Esophagus muscularis mucosa (tissue), 4 donors: ENCODE measurements around the gene GHR. TPM values are rescaled to one million over a fixed set of nuclear protein-coding genes. Genes with fewer than 3 reads are reported as not detected.

Source experiments
- DNase-seq: peaks from one replicate; pipeline ENCODE4 v3.0.0-alpha.2; 2017; ENCODE audit errors: extremely low spot score
- H3K27ac ChIP-seq, 4 donors: fragments of 200-600 bp; sonication (generic); replicated peaks in 1 of 4; 1 replicate in 3 of 4; 2 replicates in 1 of 4; pipeline ENCODE4 v1.5.1; 2016 to 2019; ENCODE audit warnings: mild to moderate bottlenecking in 1 of 4
- H3K27me3 ChIP-seq, 4 donors: fragments of 200-600 bp; sonication (generic); one replicate each; pipeline versions ENCODE4 v1.5.1 to v1.6.0; 2016 to 2019
- H3K36me3 ChIP-seq, 4 donors: fragments of 200-600 bp; sonication (generic); one replicate each; pipeline ENCODE4 v1.5.1; 2016 to 2019
- H3K4me1 ChIP-seq, 4 donors: fragments of 200-600 bp; sonication (generic); one replicate each; pipeline ENCODE4 v1.5.1; 2016 to 2019
- H3K4me3 ChIP-seq, 4 donors: fragments of 200-600 bp; sonication (generic); 1 replicate in 2 of 4; 2 replicates in 2 of 4; pipeline ENCODE4 v1.5.1; 2016 to 2019; ENCODE audit warnings: mild to moderate bottlenecking in 4 of 4, moderate library complexity in 1 of 4
- H3K9me3 ChIP-seq, 4 donors: fragments of 200-600 bp; sonication (generic); 1 replicate in 3 of 4; 2 replicates in 1 of 4; pipeline ENCODE4 v1.5.1; 2016 to 2019
- CTCF ChIP-seq, 3 experiments: fragments of 200-600 bp in 2 of 3; fragments of 450-650 bp in 1 of 3; sonication (generic) in 2 of 3; IDR thresholded peaks; one replicate each; pipeline ENCODE4 v1.5.1; 2017 to 2019; ENCODE audit warnings: antibody characterized with exemption in 3 of 3, mild to moderate bottlenecking in 2 of 3, moderate library complexity in 1 of 3
- EP300 ChIP-seq: sonication (generic); formaldehyde crosslinking; IDR thresholded peaks from one replicate; pipeline ENCODE4 v1.6.1; 2017; ENCODE audit warnings: antibody characterized with exemption
- POLR2A ChIP-seq: fragments of 450-650 bp; IDR thresholded peaks from one replicate; pipeline ENCODE4 v1.6.1; 2017; ENCODE audit warnings: antibody characterized with exemption, moderate library complexity, mild to moderate bottlenecking, low read depth
- POLR2AphosphoS5 ChIP-seq, 2 donors: sonication (generic); formaldehyde crosslinking; IDR thresholded peaks; one replicate each; pipeline ENCODE4 v1.6.1; 2017; ENCODE audit warnings: antibody characterized with exemption in 2 of 2
- WGBS: methylation state at CpG from one replicate; pipeline ENCODE4 v1.1.5; 2018; 5-methylcytosine and 5-hydroxymethylcytosine counted together
- intact Hi-C: fragments of 100-400 bp; cut with DNase I; formaldehyde crosslinking; loops from one replicate; pipeline ENCODE4 v1.15.1; 2023
- total RNA-seq, 4 donors: library from RNA; depleted of rRNA; stranded (reverse); fragments of >200 nt; gene quantifications; one replicate each; pipeline versions ENCODE4 v1.1.0 to v1.2.1, GENCODE V29; 2016

Gene GHR
- total RNA-seq, 4 donors from 2014 or later = 5.3 to 9.1 (median 6.5) TPM

DNA sequence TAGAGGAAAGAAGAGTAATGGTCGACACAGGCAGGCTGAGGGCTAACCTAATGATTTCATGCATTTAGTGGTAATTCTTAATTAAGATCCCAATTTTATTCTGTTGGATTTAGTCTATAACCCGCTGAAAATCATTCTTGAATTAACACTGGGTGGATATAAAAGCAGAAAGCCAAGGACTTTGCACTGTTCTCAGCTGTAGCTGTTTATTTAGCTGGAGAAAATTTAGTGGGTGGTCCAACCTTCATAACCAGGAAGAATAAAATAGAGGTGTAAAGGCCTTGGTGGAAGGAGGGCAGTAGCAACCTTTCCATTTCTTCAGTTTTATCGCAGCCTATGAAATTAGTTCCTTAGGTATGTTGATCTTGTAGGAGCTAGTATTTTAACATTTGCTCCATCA, 92.3 kb downstream of the GHR start:
- Histone ChIP-seq H3K27ac (no peak overlapping the region), H3K4me1 (peaks cover 11 to 36% (median 29%) of the 10 kb centered on the region in 4 donors), H3K4me3 (no peak overlapping the region), H3K36me3 (no peaks in the 10 kb centered on the region), H3K27me3 (no peaks in the 10 kb centered on the region), H3K9me3 (no peaks in the 10 kb centered on the region)
- no peak for DNase-seq
- intact Hi-C loops = no loop called here
- 88% methylated on average over 3 of the region's 3 CpGs for WGBS
- TF ChIP-seq POLR2AphosphoS5 (IDR thresholded peaks at IDR 0.05) (no peak), POLR2A (no peak), EP300 (no peak), CTCF (IDR thresholded peaks at IDR 0.05) (no peak)

- DNase-seq = no peak
- no peaks in the 10 kb centered on the region for H3K27me3 ChIP-seq
- no peaks in the 10 kb centered on the region for H3K36me3 ChIP-seq
- 62% methylated on average over 4 of the region's 4 CpGs for WGBS
- no peaks in the 10 kb centered on the region for H3K9me3 ChIP-seq
- no peak overlapping the region for H3K4me3 ChIP-seq
- no peak overlapping the region for H3K27ac ChIP-seq
- peaks cover 11 to 44% (median 34%) of the 10 kb centered on the region in 4 donors for H3K4me1 ChIP-seq
- intact Hi-C loops = no loop called here
- TF ChIP-seq CTCF (IDR thresholded peaks at IDR 0.05) (no peak), EP300 (no peak), POLR2AphosphoS5 (IDR thresholded peaks at IDR 0.05) (no peak), POLR2A (no peak)
These were observed 93.2 kb downstream of the GHR start for GRCh38 chr5:42516282-42517042.

DNA sequence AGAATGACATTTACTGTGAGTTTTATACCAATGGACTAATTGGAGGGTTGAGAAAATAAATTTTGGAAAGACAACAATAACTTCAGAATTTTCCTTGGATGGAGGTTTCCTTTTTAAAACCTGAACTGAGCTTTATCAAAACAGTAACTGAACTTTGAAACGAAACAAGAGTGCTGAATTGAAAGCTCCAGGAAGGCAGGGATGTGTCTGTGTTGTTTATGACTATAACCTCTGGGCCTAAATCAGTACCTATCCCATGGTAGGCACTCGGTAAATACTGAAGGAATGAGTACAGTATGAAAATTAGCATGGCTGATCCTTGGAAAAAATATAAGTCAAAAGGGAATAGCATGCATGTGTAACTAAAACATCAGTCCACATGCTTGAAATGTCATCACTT, 93.9 kb downstream of the GHR start:
- Histone ChIP-seq H3K4me3 (no peak overlapping the region), H3K36me3 (no peaks in the 10 kb centered on the region), H3K9me3 (no peaks in the 10 kb centered on the region), H3K4me1 (peaks cover 16 to 48% (median 37%) of the 10 kb centered on the region in 4 donors), H3K27ac (no peak overlapping the region), H3K27me3 (no peaks in the 10 kb centered on the region)
- no peak for TF ChIP-seq CTCF (IDR thresholded peaks at IDR 0.05)
- TF ChIP-seq EP300 = no peak
- TF ChIP-seq POLR2A = no peak
- TF ChIP-seq POLR2AphosphoS5 (IDR thresholded peaks at IDR 0.05) = no peak
- WGBS = 60% methylated on average over 2 of the region's 2 CpGs
- intact Hi-C loops = no loop called here
- no peak for DNase-seq

DNA sequence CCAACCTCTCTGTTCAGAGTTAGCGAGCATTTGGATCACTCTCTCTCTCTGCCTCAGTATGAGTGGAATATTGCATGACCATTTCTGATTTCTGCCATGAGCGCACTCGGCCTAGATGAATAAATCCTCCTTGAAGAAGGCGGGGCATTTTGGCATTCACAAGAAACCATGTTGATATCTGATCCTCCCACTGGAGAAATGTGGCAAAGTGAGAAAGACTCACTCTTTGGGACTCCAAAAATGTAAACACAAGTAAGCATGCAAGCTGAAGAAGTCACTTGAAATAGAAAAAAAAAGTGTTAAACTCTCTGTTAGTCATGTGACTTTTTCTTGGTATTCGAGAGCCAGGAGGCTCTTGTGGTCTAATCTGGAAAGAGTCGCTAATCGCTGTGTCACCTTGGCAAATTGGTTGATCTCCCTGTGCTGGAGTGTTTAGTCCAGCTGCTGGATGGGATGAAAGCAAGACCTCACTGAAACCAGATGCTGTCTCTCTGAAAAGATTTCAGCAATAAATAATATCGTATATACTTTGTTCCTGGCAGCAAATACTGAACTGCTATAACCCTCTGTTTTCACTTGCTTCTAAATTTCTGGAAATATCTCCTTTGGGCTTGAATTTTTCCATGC, 95.5 kb downstream of the GHR start:
- intact Hi-C loops = no loop called here
- 64% methylated on average over 8 of the region's 8 CpGs for WGBS

DNA sequence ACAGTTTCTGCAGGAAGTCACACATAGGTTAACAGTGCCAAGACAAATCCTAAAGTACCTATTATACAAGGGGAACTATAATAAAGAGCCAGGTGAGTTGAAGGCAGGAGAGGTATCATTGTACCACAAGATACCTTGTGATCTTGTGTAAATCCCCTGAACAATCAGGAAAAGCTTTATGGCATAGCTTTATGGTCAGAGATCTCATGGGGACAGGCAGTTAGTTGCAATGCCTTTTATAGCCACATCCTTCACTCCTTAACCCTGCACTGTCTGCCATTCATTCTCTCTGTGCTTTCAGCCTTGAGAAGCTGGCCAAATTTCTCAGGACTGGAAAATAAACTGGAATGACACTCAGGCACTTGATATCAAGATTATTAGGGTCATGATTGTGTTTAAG, 97.0 kb downstream of the GHR start:
- Histone ChIP-seq H3K27ac (no peak overlapping the region), H3K9me3 (no peaks in the 10 kb centered on the region), H3K36me3 (no peaks in the 10 kb centered on the region), H3K27me3 (no peaks in the 10 kb centered on the region), H3K4me1 (peaks cover 22 to 48% (median 37%) of the 10 kb centered on the region in 4 donors), H3K4me3 (no peak overlapping the region)
- TF ChIP-seq POLR2A (no peak), EP300 (no peak), POLR2AphosphoS5 (IDR thresholded peaks at IDR 0.05) (no peak), CTCF (IDR thresholded peaks at IDR 0.05) (no peak)
- intact Hi-C loops = no loop called here
- no peak for DNase-seq

More for the DNA sequence above, 95.5 kb downstream of the GHR start:
- Histone ChIP-seq H3K9me3 (no peaks in the 10 kb centered on the region), H3K27ac (peak overlapping the region in 1 of 4 donors; percentile 16), H3K4me3 (no peak overlapping the region), H3K27me3 (no peaks in the 10 kb centered on the region), H3K4me1 (peaks cover 22 to 48% (median 37%) of the 10 kb centered on the region in 4 donors), H3K36me3 (no peaks in the 10 kb centered on the region)
- TF ChIP-seq EP300 (no peak), POLR2AphosphoS5 (IDR thresholded peaks at IDR 0.05) (peak in 1 of 2 donors; percentile 22)
- DNase-seq = no peak
